Gastroesophageal sphincter (tissue), 3 donors: ENCODE results near the gene MAP4K4.

Experiments used
- POLR2A ChIP-seq, 2 donors: fragments of 450-650 bp; IDR thresholded peaks; one replicate each; pipeline ENCODE4 v1.6.1; 2017; ENCODE audit warnings: antibody characterized with exemption in 2 of 2, mild to moderate bottlenecking in 2 of 2, moderate library complexity in 1 of 2
- TF ChIP-seq, protein P1 (sequence below), 4 experiments: fragments of 200-600 bp in 2 of 4; fragments of 450-650 bp in 2 of 4; sonication (generic) in 1 of 4; IDR thresholded peaks; one replicate each; pipeline ENCODE4 v1.5.1; 2017 to 2019; ENCODE audit warnings: antibody characterized with exemption in 4 of 4, mild to moderate bottlenecking in 2 of 4, moderate library complexity in 2 of 4

DNA sequence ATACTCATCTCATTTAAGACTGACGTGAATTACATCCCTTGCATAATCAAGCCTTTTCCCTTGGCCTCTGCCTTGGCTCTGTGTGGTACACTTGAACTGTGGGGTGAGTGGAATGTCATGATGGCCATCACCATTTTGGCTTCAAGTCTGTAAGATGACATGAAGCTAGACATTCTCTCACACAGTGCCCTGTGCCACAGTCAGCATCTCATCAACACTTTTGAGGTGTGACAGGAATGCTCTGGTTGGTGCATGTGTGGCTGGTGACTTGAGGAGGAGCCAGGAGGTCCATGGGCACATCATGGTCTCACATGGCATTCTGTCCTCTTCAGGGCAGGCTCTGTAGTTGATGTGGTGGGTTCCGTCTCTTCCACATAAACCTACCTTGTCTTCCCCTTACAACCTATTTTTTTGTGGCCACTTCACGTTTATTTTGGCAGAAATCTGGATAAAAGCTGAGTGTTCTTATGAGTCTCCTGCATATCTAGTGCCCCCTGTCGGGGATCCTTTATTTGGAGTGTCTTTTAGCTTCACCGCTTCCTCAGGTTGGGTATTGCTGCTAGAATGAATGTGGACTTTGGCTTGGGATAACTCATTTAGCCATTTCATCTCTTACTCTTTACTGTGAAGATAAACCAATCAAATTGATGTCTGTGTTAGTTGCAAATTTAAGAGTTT is 28.1 kb downstream of the MAP4K4 start:
- no peak for TF ChIP-seq POLR2A (IDR thresholded peaks at IDR 0.05)
- TF ChIP-seq, protein P1, sequence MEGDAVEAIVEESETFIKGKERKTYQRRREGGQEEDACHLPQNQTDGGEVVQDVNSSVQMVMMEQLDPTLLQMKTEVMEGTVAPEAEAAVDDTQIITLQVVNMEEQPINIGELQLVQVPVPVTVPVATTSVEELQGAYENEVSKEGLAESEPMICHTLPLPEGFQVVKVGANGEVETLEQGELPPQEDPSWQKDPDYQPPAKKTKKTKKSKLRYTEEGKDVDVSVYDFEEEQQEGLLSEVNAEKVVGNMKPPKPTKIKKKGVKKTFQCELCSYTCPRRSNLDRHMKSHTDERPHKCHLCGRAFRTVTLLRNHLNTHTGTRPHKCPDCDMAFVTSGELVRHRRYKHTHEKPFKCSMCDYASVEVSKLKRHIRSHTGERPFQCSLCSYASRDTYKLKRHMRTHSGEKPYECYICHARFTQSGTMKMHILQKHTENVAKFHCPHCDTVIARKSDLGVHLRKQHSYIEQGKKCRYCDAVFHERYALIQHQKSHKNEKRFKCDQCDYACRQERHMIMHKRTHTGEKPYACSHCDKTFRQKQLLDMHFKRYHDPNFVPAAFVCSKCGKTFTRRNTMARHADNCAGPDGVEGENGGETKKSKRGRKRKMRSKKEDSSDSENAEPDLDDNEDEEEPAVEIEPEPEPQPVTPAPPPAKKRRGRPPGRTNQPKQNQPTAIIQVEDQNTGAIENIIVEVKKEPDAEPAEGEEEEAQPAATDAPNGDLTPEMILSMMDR (IDR thresholded peaks at IDR 0.05), result no peak
